Mucosa of descending colon (tissue), 3 donors: ENCODE data around the gene ESAM. TPM values are rescaled to one million over a fixed set of nuclear protein-coding genes. Genes with fewer than 3 reads are reported as not detected.

Experiments used
- ATAC-seq: fragments of 200-7000 bp; cut with Tn5 transposase; one replicate; pipeline ENCODE4 v1.9.1; 2020; ENCODE audit warnings: mild to moderate bottlenecking, moderate library complexity
- DNase-seq, 3 donors: peaks; one replicate each; pipeline ENCODE4 v3.0.0-alpha.2; 2020
- H3K36me3 ChIP-seq: fragments of 200-600 bp; one replicate; pipeline ENCODE4 v1.8.0; 2021; ENCODE audit warnings: low read depth, mild to moderate bottlenecking
- H3K4me1 ChIP-seq: fragments of 200-600 bp; one replicate; pipeline ENCODE4 v1.8.0; 2021; ENCODE audit warnings: low read depth, mild to moderate bottlenecking
- H3K4me3 ChIP-seq: fragments of 200-600 bp; one replicate; pipeline ENCODE4 v1.8.0; 2021; ENCODE audit warnings: mild to moderate bottlenecking
- H3K9me3 ChIP-seq: fragments of 200-600 bp; one replicate; pipeline ENCODE4 v1.8.0; 2021; ENCODE audit warnings: mild to moderate bottlenecking
- intact Hi-C, 2 donors: fragments of 100-400 bp; cut with DNase I in 1 of 2; cut with micrococcal nuclease in 1 of 2; formaldehyde crosslinking; loops; one replicate each; pipeline versions ENCODE4 v1.11.0 to v1.11.1; 2022; cut with DNase I, micrococcal nuclease
- total RNA-seq, 3 donors: library from RNA; stranded (reverse); fragmentation: NEBNext Ultra II Directional in 2 of 3; extraction: Animal tissue kit (Norgen Biotek cat#: 25700) in 2 of 3; gene quantifications; one replicate each; pipeline versions ENCODE4 v1.2.1 to v1.2.4, GENCODE V29; 2021 to 2023
- TF ChIP-seq, protein P1 (sequence below): fragments of 200-600 bp; IDR thresholded peaks from one replicate; pipeline ENCODE4 v1.8.0; 2022; ENCODE audit warnings: antibody characterized with exemption, mild to moderate bottlenecking
- donor health status: DM: no; HTN: no; CAD: no; lungs with moderate emphysema.
- donor health status: DM: no; HTN: no; CAD: no.
- donor health status: DM: no; HTN: yes; CAD: no.

Gene ESAM
- total RNA-seq, 3 donors from 2014 or later, result 7.7 to 11.5 (median 8.4) TPM

- DNase-seq (peak in 2 of 3 donors; percentile 44 to 64), ATAC-seq (no peak)
- Histone ChIP-seq H3K4me1 (peaks cover 26% of the 10 kb centered on the region), H3K36me3 (no peaks in the 10 kb centered on the region), H3K9me3 (no peaks in the 10 kb centered on the region), H3K4me3 (no peak overlapping the region)
- intact Hi-C loops, result no loop called here
- TF ChIP-seq, protein P1, sequence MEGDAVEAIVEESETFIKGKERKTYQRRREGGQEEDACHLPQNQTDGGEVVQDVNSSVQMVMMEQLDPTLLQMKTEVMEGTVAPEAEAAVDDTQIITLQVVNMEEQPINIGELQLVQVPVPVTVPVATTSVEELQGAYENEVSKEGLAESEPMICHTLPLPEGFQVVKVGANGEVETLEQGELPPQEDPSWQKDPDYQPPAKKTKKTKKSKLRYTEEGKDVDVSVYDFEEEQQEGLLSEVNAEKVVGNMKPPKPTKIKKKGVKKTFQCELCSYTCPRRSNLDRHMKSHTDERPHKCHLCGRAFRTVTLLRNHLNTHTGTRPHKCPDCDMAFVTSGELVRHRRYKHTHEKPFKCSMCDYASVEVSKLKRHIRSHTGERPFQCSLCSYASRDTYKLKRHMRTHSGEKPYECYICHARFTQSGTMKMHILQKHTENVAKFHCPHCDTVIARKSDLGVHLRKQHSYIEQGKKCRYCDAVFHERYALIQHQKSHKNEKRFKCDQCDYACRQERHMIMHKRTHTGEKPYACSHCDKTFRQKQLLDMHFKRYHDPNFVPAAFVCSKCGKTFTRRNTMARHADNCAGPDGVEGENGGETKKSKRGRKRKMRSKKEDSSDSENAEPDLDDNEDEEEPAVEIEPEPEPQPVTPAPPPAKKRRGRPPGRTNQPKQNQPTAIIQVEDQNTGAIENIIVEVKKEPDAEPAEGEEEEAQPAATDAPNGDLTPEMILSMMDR, result no peak
Observed at GRCh38 chr11:124745270-124745834, 16.7 kb downstream of the ESAM start.

- H3K36me3 ChIP-seq, result no peaks in the 10 kb centered on the region
- intact Hi-C loops, result no loop called here
- H3K4me1 ChIP-seq, result peaks cover 20% of the 10 kb centered on the region
Observed at GRCh38 chr11:124743050-124743449, 19.0 kb downstream of the ESAM start.

GRCh38 chr11:124742555-124742954, 19.5 kb downstream of the ESAM start:
- DNase-seq (no peak), ATAC-seq (no peak)
- H3K9me3 ChIP-seq, result no peaks in the 10 kb centered on the region
- H3K4me1 ChIP-seq, result peaks cover 19% of the 10 kb centered on the region
- H3K4me3 ChIP-seq, result no peak overlapping the region
- intact Hi-C loops, result no loop called here
- H3K36me3 ChIP-seq, result no peaks in the 10 kb centered on the region
- TF ChIP-seq, protein P1, result no peak

More at GRCh38 chr11:124743050-124743449, 19.0 kb downstream of the ESAM start:
- TF ChIP-seq, protein P1, result no peak
- no peak for ATAC-seq
- Histone ChIP-seq H3K4me3 (no peak overlapping the region), H3K9me3 (no peaks in the 10 kb centered on the region)
- DNase-seq, result no peak

DNA sequence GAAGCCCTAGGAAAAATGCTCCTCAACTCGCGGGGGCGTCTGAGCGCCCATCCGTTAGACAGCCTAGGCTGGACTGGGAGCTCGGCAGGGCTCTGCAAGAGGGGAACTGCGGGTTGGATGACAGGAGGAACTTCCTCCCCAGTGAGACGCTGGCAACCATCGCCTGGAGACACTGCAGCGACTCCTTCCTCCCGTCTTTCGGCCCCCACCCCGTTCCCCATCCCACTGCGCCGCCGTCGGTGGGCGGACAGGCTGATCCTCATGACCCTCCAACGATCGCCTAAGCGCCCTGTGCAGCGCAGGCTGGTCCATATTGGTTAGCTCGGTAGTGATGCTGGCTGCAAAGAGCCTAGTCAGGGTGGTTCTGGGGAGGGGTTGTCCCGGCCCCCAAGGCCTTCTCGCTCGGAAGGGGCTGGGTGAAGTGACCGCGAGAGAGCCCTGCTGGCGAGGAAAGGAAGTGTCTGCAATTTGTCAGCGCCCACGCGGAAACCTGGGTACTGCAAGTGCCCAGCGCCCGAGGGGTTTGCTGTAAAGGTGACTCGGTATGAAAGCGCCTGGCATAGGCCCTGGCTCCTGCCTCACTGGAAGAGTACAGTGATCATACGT, 21.7 kb downstream of the ESAM start:
- H3K9me3 ChIP-seq, result no peaks in the 10 kb centered on the region
- DNase-seq, result peak in 2 of 3 donors; percentile 30 to 54
- TF ChIP-seq, protein P1, result peak; percentile 14
- no peak overlapping the region for H3K4me3 ChIP-seq
- peak; percentile 48 for ATAC-seq
- intact Hi-C loops, result no loop called here
- no peaks in the 10 kb centered on the region for H3K36me3 ChIP-seq
- peaks cover 13% of the 10 kb centered on the region for H3K4me1 ChIP-seq

GRCh38 chr11:124739479-124740276, 22.4 kb downstream of the ESAM start, which contains the start of gene NRGN:
Gene NRGN (plus strand): TSS chr11:124739942. CDS start chr11:124740085, 143 bp downstream.
- ATAC-seq (peak; percentile 99), DNase-seq (peak; percentile 92 to 94 (median 92))
- H3K36me3 ChIP-seq, result no peaks in the 10 kb centered on the region
- intact Hi-C loops, result no loop called here
- H3K4me3 ChIP-seq, result no peak within 1 kb of the TSS
- TF ChIP-seq, protein P1, result no peak
- H3K9me3 ChIP-seq, result no peaks in the 10 kb centered on the region
- peaks cover 13% of the 10 kb centered on the region for H3K4me1 ChIP-seq
